HFFc6 (cell line): Measurements from ENCODE around the gene PCCB. TPM values are rescaled to one million over a fixed set of nuclear protein-coding genes. Genes with fewer than 3 reads are reported as not detected.

Source experiments
- DNase-seq: peaks from one replicate; pipeline ENCODE4 v3.0.0-alpha.2; 2018
- H3K27ac Mint-ChIP-seq: 2 replicates; pipeline ENCODE4 v1.8.0; 2020; ENCODE audit warnings: mild to moderate bottlenecking, mixed read lengths
- H3K27me3 Mint-ChIP-seq: 2 replicates; pipeline ENCODE4 v1.8.0; 2021; ENCODE audit warnings: mild to moderate bottlenecking, moderate library complexity, mixed read lengths; ENCODE audit not compliant: insufficient read depth
- H3K36me3 Mint-ChIP-seq: 2 replicates; pipeline ENCODE4 v1.8.0; 2021; ENCODE audit warnings: low read depth, mixed read lengths
- H3K4me1 Mint-ChIP-seq: 2 replicates; pipeline ENCODE4 v1.8.0; 2020; ENCODE audit warnings: low read depth, mixed read lengths
- H3K4me3 Mint-ChIP-seq: 2 replicates; pipeline ENCODE4 v1.8.0; 2020; ENCODE audit warnings: mild to moderate bottlenecking, moderate library complexity, mixed read lengths
- H3K9me3 Mint-ChIP-seq: 2 replicates; pipeline ENCODE4 v1.8.0; 2020; ENCODE audit warnings: mild to moderate bottlenecking, mixed read lengths
- total RNA-seq, 6 experiments: library from RNA; stranded (reverse); fragmentation: NEBNext Ultra II Directional; extraction: Animal tissue kit (Norgen Biotek cat#: 25700); gene quantifications; 2 replicates in 1 of 6; 3 replicates in 5 of 6; pipeline ENCODE4 v1.2.3, GENCODE V29; 2021
- TF ChIP-seq, protein P1 (sequence below): fragments of 200-600 bp; sonication (generic); IDR thresholded peaks from 2 replicates; pipeline ENCODE4 v1.5.0; 2021; ENCODE audit warnings: antibody characterized with exemption, mild to moderate bottlenecking

PCCB gene
- total RNA-seq, 6 experiments from 2014 or later = 32.4 to 41.1 (median 37.8) TPM

DNA sequence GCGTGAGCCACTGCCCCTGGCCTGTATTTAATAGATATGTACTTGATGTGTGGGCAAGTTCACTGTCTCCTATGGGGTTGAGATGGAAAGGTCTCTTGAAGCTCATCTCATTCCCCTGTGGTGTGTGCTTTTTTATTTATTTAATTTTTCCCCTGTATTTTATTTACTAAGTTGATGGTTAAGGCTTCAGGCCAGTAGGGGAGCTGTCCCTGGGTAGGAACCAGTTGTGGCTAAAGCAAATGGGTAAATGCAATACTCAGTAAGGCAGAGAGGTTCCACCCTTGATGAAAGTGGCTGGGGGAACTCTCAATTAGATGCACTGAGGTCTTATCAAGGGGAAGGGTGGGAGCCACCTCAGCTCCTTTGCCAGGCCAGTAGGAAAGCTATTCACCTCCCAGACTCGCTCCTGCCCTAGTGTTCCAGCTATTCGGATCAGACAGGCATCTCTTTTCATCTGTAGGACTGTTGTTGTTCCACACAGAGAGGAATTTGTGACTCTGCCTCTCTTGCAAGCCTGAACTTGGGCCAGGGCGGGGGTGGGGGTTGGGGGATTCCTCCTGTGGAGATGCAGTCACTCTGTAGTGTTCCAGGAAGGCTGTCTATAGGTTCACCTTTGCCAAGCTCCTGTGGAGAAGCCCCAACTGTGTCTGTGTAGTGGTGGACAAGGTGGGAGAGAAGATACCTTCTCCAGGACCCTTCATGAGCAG, 26.1 kb downstream of the PCCB start:
- Mint-ChIP-seq H3K27ac (no peak overlapping the region), H3K4me1 (peaks cover 18% of the 10 kb centered on the region), H3K4me3 (no peak overlapping the region), H3K36me3 (peaks cover 43% of the 10 kb centered on the region), H3K27me3 (no peaks in the 10 kb centered on the region), H3K9me3 (peaks cover 19% of the 10 kb centered on the region)
- TF ChIP-seq, protein P1, sequence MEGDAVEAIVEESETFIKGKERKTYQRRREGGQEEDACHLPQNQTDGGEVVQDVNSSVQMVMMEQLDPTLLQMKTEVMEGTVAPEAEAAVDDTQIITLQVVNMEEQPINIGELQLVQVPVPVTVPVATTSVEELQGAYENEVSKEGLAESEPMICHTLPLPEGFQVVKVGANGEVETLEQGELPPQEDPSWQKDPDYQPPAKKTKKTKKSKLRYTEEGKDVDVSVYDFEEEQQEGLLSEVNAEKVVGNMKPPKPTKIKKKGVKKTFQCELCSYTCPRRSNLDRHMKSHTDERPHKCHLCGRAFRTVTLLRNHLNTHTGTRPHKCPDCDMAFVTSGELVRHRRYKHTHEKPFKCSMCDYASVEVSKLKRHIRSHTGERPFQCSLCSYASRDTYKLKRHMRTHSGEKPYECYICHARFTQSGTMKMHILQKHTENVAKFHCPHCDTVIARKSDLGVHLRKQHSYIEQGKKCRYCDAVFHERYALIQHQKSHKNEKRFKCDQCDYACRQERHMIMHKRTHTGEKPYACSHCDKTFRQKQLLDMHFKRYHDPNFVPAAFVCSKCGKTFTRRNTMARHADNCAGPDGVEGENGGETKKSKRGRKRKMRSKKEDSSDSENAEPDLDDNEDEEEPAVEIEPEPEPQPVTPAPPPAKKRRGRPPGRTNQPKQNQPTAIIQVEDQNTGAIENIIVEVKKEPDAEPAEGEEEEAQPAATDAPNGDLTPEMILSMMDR = peak; percentile 35; the same call in 1 of the 2 replicates
- DNase-seq = no peak

DNA sequence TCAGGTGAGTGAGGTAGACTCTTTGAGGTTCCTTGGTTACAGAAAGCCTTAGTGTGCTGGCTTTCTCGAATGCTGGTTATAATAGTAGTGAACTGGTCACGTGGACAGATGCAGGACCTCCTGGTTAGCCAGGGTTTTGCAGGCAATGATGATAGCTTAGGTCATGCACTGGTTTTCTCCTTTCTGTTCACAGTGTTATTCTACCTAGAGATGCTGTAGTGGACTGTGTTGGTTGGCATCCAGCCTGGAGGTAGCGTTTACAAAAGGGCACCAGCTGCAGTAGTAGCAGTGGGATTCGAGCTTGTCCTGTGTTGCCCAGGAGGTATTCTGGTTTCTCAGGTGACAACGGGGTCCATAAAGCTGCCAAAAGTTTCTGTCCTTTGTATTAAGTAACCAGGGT, 27.0 kb downstream of the PCCB start:
- Mint-ChIP-seq H3K4me3 (no peak overlapping the region), H3K9me3 (peaks cover 23% of the 10 kb centered on the region), H3K4me1 (peaks cover 9% of the 10 kb centered on the region), H3K27me3 (no peaks in the 10 kb centered on the region), H3K27ac (no peak overlapping the region), H3K36me3 (peaks cover 49% of the 10 kb centered on the region)
- no peak for DNase-seq
- TF ChIP-seq, protein P1 = no peak

DNA sequence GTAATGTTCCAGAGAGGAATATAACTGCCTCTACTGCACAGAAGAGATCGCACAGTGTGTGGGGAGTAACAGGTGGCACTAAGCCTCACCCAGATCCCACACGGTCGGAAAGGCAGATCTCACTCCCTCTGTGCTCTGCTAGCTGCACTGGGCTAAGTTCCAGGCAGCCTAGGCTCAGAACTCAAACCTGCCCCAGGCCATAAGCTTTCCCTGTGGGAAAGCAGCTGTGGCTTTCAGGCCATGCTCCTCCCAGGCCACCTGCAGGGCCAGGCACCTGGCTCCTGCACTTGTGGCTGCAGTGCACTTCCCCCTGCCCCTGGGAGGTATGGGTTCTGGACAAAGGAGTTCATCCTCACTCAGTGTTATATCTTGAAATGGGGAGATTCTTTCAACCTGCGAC, 27.5 kb downstream of the PCCB start:
- Mint-ChIP-seq H3K36me3 (peaks cover 53% of the 10 kb centered on the region), H3K27ac (no peak overlapping the region), H3K9me3 (peaks cover 23% of the 10 kb centered on the region), H3K4me1 (peaks cover 4% of the 10 kb centered on the region), H3K27me3 (no peaks in the 10 kb centered on the region), H3K4me3 (no peak overlapping the region)
- no peak for DNase-seq
- TF ChIP-seq, protein P1 = no peak

DNA sequence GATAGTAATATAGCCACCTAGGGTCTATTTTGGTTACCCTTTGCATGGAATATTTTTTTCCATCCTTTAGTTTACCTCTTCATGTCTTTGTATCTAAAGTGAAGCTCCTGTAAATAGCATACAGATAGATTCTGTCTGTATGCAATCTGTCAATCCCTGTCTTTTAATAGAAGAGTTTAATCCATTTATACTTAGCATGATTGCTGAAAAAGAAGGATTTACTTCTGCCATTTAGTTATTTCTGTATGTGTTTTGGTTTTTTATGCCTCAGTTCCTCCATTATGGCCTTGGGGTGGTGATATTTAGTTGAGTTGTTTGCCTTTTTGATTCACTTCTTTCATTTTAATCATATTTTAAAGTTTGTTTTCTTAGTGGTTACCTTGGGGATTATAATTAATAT, 29.0 kb downstream of the PCCB start:
- H3K4me3 Mint-ChIP-seq = no peak overlapping the region
- TF ChIP-seq, protein P1 = no peak
- DNase-seq = no peak
- H3K27me3 Mint-ChIP-seq = no peaks in the 10 kb centered on the region
- H3K36me3 Mint-ChIP-seq = peaks cover 52% of the 10 kb centered on the region
- H3K4me1 Mint-ChIP-seq = no peaks in the 10 kb centered on the region
- no peak overlapping the region for H3K27ac Mint-ChIP-seq
- H3K9me3 Mint-ChIP-seq = peaks cover 23% of the 10 kb centered on the region

DNA sequence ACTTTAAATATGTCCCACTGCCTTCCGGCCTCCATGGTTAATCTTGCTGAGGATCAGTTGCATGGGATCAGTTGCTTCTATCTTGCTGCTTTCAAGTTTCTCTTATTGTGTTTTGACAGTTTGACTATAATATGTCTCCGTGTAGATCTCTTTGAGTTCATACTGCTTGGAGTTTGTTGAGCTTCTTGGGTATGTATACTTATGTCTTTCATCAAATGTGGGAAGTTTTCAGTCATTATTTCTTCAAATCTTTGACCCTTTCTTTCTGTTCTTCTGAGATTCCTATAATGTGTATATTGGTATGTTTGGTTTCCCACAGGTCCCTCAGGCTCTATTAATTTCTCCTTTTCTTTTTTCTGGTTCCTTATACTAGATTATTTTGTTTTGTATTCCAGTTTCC, 30.8 kb downstream of the PCCB start:
- Mint-ChIP-seq H3K27ac (no peak overlapping the region), H3K27me3 (no peaks in the 10 kb centered on the region), H3K9me3 (peaks cover 23% of the 10 kb centered on the region), H3K4me3 (no peak overlapping the region), H3K4me1 (no peaks in the 10 kb centered on the region), H3K36me3 (peaks cover 56% of the 10 kb centered on the region)
- no peak for DNase-seq
- TF ChIP-seq, protein P1 = no peak
